SK-MEL-5 (cell line): ENCODE results near the gene FHIP2A. TPM values are rescaled to one million over a fixed set of nuclear protein-coding genes. Genes with fewer than 3 reads are reported as not detected.
"Not testable (repeated sequence)": the region's sequence is repeated elsewhere in the genome, so short reads cannot be mapped to it uniquely, and the experiment has no call there.

Experiments used
- DNase-seq: peaks from one replicate; pipeline ENCODE4 v3.0.0-alpha.2; 2016; ENCODE audit warnings: low read depth, low spot score
- in situ Hi-C: cut with HindIII; loops from 2 replicates; pipeline ENCODE4 v1.10.0; 2016; ENCODE audit warnings: low sequenced_read_pairs, high pct_unique_total_duplicates, low pct_unique_long_range_greater_than_20kb
- total RNA-seq: library from RNA; depleted of rRNA; stranded (reverse); fragments of >200 nt; shearing (Covaris generic); gene quantifications from 2 replicates; pipeline ENCODE4 v1.2.3, GENCODE V29; 2014

The FHIP2A gene
- total RNA-seq, 1 experiment from 2014 or later, result 12.7 TPM

GRCh38 chr10:114847517-114847916 is 25.9 kb downstream of the FHIP2A start:
- DNase-seq, in situ Hi-C loops: not testable (repeated sequence)

- in situ Hi-C loops, result no loop called here
- DNase-seq, result no peak
Measured at GRCh38 chr10:114849674-114850073, 28.1 kb downstream of the FHIP2A start.

- in situ Hi-C loops, result no loop called here
- no peak for DNase-seq
Measured at GRCh38 chr10:114850126-114850525, 28.5 kb downstream of the FHIP2A start.

- no peak for DNase-seq
- in situ Hi-C loops, result no loop called here
Measured at GRCh38 chr10:114851336-114851735, 29.8 kb downstream of the FHIP2A start.

- DNase-seq, result no peak
- in situ Hi-C loops, result no loop called here
Measured at GRCh38 chr10:114852197-114852596, 30.6 kb downstream of the FHIP2A start.

- DNase-seq, result no peak
- in situ Hi-C loops, result no loop called here
Measured at GRCh38 chr10:114854906-114855305, 33.3 kb downstream of the FHIP2A start.

GRCh38 chr10:114855776-114856543 is 34.4 kb downstream of the FHIP2A start:
- no peak for DNase-seq
- in situ Hi-C loops, result no loop called here

- in situ Hi-C loops, result no loop called here
Measured at GRCh38 chr10:114856544-114857287, 35.1 kb downstream of the FHIP2A start.

GRCh38 chr10:114857288-114857565 is 35.6 kb downstream of the FHIP2A start:
- DNase-seq, in situ Hi-C loops: not testable (repeated sequence)

More at GRCh38 chr10:114856544-114857287, 35.1 kb downstream of the FHIP2A start:
- no peak for DNase-seq

GRCh38 chr10:114857922-114858629 is 36.5 kb downstream of the FHIP2A start:
- no peak for DNase-seq
- in situ Hi-C loops, result no loop called here

GRCh38 chr10:114859222-114859621 is 37.6 kb downstream of the FHIP2A start:
- no peak for DNase-seq
- in situ Hi-C loops, result no loop called here

GRCh38 chr10:114862456-114862855 is 40.9 kb downstream of the FHIP2A start:
- no peak for DNase-seq
- in situ Hi-C loops, result no loop called here

- no peak for DNase-seq
- in situ Hi-C loops, result no loop called here
Measured at GRCh38 chr10:114867365-114867764, 45.8 kb downstream of the FHIP2A start.

GRCh38 chr10:114868870-114869519 is 47.4 kb downstream of the FHIP2A start:
- no peak for DNase-seq
- in situ Hi-C loops, result no loop called here

- in situ Hi-C loops, result no loop called here
Measured at GRCh38 chr10:114869520-114869892, 47.9 kb downstream of the FHIP2A start.

GRCh38 chr10:114870486-114870885 is 48.9 kb downstream of the FHIP2A start:
- no peak for DNase-seq
- in situ Hi-C loops, result no loop called here

More at GRCh38 chr10:114869520-114869892, 47.9 kb downstream of the FHIP2A start:
- peak; percentile 38 for DNase-seq

GRCh38 chr10:114871379-114871778 is 49.8 kb downstream of the FHIP2A start:
- DNase-seq, result no peak
- in situ Hi-C loops, result no loop called here
